Panc1 (cell line): ENCODE data around the gene GRAMD1B. TPM values are rescaled to one million over a fixed set of nuclear protein-coding genes. Genes with fewer than 3 reads are reported as not detected.

Source experiments
- ATAC-seq: fragments of 200-7000 bp; cut with Tn5 transposase; 2 replicates; pipeline ENCODE4 v1.9.1; 2020; ENCODE audit warnings: mild to moderate bottlenecking, moderate library complexity
- BruUV-seq: library from RNA; stranded (reverse); fragments of 400-500 nt; replicated peaks from 2 replicates; lab custom pipeline; 2021; lab: Mats Ljungman, UMichigan
- CTCF ChIA-PET: fragments of 300-600 bp; sonication (Branson Sonifier 250); formaldehyde crosslinking; loops from one replicate; lab custom pipeline; 2022; ENCODE audit warnings: antibody characterized with exemption; lab: Charles Lee
- POLR2A ChIA-PET: fragments of 300-600 bp; sonication (Branson Sonifier 250); formaldehyde crosslinking; loops from one replicate; lab custom pipeline; 2022; ENCODE audit warnings: antibody characterized with exemption; lab: Charles Lee
- DNase-seq: peaks from one replicate; pipeline ENCODE4 v3.0.0-alpha.2; 2010; ENCODE audit warnings: low read depth, low spot score
- H3K27ac ChIP-seq: 2 replicates; pipeline ENCODE4 v1.5.1; 2011; ENCODE audit warnings: mild to moderate bottlenecking, low read length, inconsistent platforms
- H3K27me3 ChIP-seq: fragments of 200-500 bp; sonication (Bioruptor generic); 2 replicates; pipeline ENCODE4 v1.6.0; 2014; ENCODE audit warnings: low read length, inconsistent platforms; ENCODE audit not compliant: control insufficient read depth, insufficient read depth
- H3K36me3 ChIP-seq: fragments of 200-500 bp; sonication (Bioruptor generic); 2 replicates; pipeline ENCODE4 v1.5.1; 2014; ENCODE audit warnings: inconsistent platforms, mild to moderate bottlenecking, low read length, moderate library complexity; ENCODE audit not compliant: control insufficient read depth, insufficient read depth
- H3K4me1 ChIP-seq: 2 replicates; pipeline ENCODE4 v1.5.1; 2011; ENCODE audit warnings: inconsistent platforms, mild to moderate bottlenecking, low read length, moderate library complexity; ENCODE audit not compliant: control insufficient read depth, insufficient read depth
- H3K4me3 ChIP-seq, 2 experiments: 2 replicates each; pipeline ENCODE4 v1.5.1; 2011 to 2012; ENCODE audit warnings: low read depth in 2 of 2, low read length in 2 of 2, mild to moderate bottlenecking in 2 of 2, inconsistent platforms in 1 of 2, moderate library complexity in 1 of 2
- H3K9me3 ChIP-seq: fragments of 200-500 bp; sonication (Bioruptor generic); 2 replicates; pipeline ENCODE4 v1.5.1; 2014; ENCODE audit warnings: low read depth, mild to moderate bottlenecking, inconsistent platforms, low read length, moderate library complexity; ENCODE audit not compliant: control insufficient read depth, insufficient read depth
- POLR2AphosphoS5 ChIP-seq: IDR thresholded peaks from 2 replicates; pipeline ENCODE4 v1.6.1; 2012; ENCODE audit warnings: mild to moderate bottlenecking, low read depth, low read length, moderate library complexity
- SIN3A ChIP-seq: IDR thresholded peaks from 2 replicates; pipeline ENCODE4 v1.6.1; 2012; ENCODE audit warnings: low read depth, mild to moderate bottlenecking, low read length, moderate library complexity, borderline replicate concordance; ENCODE audit not compliant: insufficient read depth
- TCF7L2 ChIP-seq: IDR thresholded peaks from 2 replicates; pipeline ENCODE4 v1.6.1; 2011; ENCODE audit warnings: mild to moderate bottlenecking, low read depth, low read length, inconsistent platforms
- in situ Hi-C: cut with HindIII; loops from 2 replicates; pipeline ENCODE4 v1.10.0; 2016; ENCODE audit warnings: low sequenced_read_pairs, low pct_unique_long_range_greater_than_20kb
- intact Hi-C: fragments of 100-400 bp; cut with micrococcal nuclease; formaldehyde crosslinking; loops from one replicate; pipeline ENCODE4 v1.10.0; 2022; ENCODE audit not compliant: unreplicated experiment
- total RNA-seq: library from RNA; stranded (reverse); gene quantifications from one replicate; pipeline ENCODE4 v1.2.1, GENCODE V29; 2021; ENCODE audit not compliant: unreplicated experiment
- TF ChIP-seq, protein P1 (sequence below): fragments of 450-650 bp; IDR thresholded peaks from 2 replicates; pipeline ENCODE4 v1.5.1; 2017; ENCODE audit warnings: mild to moderate bottlenecking
- TF ChIP-seq, protein P2 (sequence below), 2 experiments: IDR thresholded peaks; 2 replicates each; pipeline ENCODE4 v1.6.1; 2011 to 2012; ENCODE audit warnings: low read depth in 2 of 2, control low read depth in 1 of 2, low read length in 1 of 2, mild to moderate bottlenecking in 1 of 2, moderate library complexity in 1 of 2; ENCODE audit not compliant: insufficient read depth in 1 of 2

The GRAMD1B gene
- total RNA-seq, 1 experiment from 2014 or later: 0.46 TPM

DNA sequence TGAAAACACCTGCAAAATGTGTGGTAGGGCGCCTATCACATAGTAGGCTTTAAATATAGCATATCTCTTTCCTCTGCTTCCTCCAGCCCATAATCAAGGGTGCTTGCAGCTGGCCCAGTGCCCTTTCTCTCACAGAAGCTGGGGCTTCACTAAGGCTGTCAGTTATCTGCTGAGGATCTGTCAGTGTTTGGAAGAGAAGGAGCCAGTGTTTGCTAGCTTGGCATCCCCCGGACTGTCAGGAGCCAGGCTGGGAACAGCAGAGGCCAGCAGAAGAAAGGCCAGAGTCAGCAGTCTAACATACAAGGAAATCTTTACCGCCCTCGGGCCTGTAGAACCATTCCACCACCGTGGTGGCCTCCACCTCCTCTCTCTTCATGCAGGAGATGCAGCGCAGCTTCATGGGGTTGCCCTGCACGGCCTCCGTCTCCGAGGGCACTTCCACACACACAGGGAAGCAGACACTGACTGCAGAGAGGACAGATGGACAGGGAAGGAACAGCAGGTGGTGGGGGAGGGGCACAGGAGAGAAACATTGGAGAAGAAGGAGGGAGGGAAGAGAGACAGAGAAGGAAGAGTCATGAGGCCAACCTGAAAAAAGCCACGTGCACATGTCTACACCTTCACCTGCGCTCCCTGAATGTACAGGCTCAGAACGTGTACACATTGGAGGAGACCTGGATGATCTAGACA, 215.4 kb downstream of the GRAMD1B start:
- intact Hi-C loops (no loop called here), in situ Hi-C loops (no loop called here)
- ATAC-seq (no peak), DNase-seq (no peak)
- Histone ChIP-seq H3K9me3 (no peaks in the 10 kb centered on the region), H3K27ac (no peak overlapping the region), H3K36me3 (no peaks in the 10 kb centered on the region), H3K4me1 (no peaks in the 10 kb centered on the region), H3K4me3 (no peak overlapping the region), H3K27me3 (peaks cover 26% of the 10 kb centered on the region)
- BruUV-seq: no TSS peak
- TF ChIP-seq TCF7L2 (no peak), POLR2AphosphoS5 (no peak), SIN3A (no peak)
- TF ChIP-seq, protein P1, sequence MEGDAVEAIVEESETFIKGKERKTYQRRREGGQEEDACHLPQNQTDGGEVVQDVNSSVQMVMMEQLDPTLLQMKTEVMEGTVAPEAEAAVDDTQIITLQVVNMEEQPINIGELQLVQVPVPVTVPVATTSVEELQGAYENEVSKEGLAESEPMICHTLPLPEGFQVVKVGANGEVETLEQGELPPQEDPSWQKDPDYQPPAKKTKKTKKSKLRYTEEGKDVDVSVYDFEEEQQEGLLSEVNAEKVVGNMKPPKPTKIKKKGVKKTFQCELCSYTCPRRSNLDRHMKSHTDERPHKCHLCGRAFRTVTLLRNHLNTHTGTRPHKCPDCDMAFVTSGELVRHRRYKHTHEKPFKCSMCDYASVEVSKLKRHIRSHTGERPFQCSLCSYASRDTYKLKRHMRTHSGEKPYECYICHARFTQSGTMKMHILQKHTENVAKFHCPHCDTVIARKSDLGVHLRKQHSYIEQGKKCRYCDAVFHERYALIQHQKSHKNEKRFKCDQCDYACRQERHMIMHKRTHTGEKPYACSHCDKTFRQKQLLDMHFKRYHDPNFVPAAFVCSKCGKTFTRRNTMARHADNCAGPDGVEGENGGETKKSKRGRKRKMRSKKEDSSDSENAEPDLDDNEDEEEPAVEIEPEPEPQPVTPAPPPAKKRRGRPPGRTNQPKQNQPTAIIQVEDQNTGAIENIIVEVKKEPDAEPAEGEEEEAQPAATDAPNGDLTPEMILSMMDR: no peak
- TF ChIP-seq, protein P2, sequence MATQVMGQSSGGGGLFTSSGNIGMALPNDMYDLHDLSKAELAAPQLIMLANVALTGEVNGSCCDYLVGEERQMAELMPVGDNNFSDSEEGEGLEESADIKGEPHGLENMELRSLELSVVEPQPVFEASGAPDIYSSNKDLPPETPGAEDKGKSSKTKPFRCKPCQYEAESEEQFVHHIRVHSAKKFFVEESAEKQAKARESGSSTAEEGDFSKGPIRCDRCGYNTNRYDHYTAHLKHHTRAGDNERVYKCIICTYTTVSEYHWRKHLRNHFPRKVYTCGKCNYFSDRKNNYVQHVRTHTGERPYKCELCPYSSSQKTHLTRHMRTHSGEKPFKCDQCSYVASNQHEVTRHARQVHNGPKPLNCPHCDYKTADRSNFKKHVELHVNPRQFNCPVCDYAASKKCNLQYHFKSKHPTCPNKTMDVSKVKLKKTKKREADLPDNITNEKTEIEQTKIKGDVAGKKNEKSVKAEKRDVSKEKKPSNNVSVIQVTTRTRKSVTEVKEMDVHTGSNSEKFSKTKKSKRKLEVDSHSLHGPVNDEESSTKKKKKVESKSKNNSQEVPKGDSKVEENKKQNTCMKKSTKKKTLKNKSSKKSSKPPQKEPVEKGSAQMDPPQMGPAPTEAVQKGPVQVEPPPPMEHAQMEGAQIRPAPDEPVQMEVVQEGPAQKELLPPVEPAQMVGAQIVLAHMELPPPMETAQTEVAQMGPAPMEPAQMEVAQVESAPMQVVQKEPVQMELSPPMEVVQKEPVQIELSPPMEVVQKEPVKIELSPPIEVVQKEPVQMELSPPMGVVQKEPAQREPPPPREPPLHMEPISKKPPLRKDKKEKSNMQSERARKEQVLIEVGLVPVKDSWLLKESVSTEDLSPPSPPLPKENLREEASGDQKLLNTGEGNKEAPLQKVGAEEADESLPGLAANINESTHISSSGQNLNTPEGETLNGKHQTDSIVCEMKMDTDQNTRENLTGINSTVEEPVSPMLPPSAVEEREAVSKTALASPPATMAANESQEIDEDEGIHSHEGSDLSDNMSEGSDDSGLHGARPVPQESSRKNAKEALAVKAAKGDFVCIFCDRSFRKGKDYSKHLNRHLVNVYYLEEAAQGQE (IDR thresholded peaks at IDR 0.05; ENCODE audit: insufficient read depth in 1 of 2, low read depth in 2 of 2, low read length in 1 of 2): no peak
- POLR2A ChIA-PET: no interaction called here
- CTCF ChIA-PET: no interaction called here

DNA sequence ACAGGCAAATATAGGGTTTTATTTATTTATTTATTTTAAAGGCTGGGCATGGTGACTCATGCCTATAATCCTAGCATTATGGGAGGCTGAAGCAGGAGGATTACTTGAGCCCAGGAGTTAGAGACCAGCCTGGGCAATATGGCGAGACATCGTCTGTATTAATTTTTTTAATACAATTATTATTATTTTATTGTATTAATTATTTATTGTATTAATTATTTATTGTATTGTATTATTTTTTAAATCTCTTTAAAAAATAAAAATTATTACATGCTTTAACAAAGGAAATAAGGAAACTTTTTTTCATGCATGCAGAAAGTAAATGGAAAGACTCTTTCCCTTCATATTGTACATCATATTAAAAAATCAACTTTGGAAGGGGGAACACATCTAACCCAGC, 220.8 kb downstream of the GRAMD1B start:
- Histone ChIP-seq H3K9me3 (no peaks in the 10 kb centered on the region), H3K4me1 (no peaks in the 10 kb centered on the region; the same call in 1 of the 2 replicates), H3K36me3 (no peaks in the 10 kb centered on the region), H3K27me3 (peaks cover 50% of the 10 kb centered on the region), H3K27ac (no peak overlapping the region), H3K4me3 (no peak overlapping the region)
- DNase-seq: no peak
- TF ChIP-seq POLR2AphosphoS5: no peak
- TF ChIP-seq, protein P1: no peak
- TF ChIP-seq, protein P2 (IDR thresholded peaks at IDR 0.05; ENCODE audit: insufficient read depth in 1 of 2, low read depth in 2 of 2, low read length in 1 of 2): no peak
- TF ChIP-seq SIN3A: no peak
- TF ChIP-seq TCF7L2: no peak
- intact Hi-C loops (no loop called here), in situ Hi-C loops (no loop called here)
- ATAC-seq: no peak
- ChIA-PET CTCF (no interaction called here), POLR2A (interaction anchor here (0.7 kb wide), 1 partner anchor 15 kb away, joined by 3 read pairs; no protein-coding TSS in a partner anchor)
- BruUV-seq: no TSS peak
